ENCODE results near the gene PRR12. TPM values are rescaled to one million over a fixed set of nuclear protein-coding genes. Genes with fewer than 3 reads are reported as not detected.
"Not testable (repeated sequence)": the region's sequence is repeated elsewhere in the genome, so short reads cannot be mapped to it uniquely, and the experiment has no call there.

PRR12 gene
- total RNA-seq, 2 donors from 2014 or later, result 44.6 to 50.7 TPM

DNA sequence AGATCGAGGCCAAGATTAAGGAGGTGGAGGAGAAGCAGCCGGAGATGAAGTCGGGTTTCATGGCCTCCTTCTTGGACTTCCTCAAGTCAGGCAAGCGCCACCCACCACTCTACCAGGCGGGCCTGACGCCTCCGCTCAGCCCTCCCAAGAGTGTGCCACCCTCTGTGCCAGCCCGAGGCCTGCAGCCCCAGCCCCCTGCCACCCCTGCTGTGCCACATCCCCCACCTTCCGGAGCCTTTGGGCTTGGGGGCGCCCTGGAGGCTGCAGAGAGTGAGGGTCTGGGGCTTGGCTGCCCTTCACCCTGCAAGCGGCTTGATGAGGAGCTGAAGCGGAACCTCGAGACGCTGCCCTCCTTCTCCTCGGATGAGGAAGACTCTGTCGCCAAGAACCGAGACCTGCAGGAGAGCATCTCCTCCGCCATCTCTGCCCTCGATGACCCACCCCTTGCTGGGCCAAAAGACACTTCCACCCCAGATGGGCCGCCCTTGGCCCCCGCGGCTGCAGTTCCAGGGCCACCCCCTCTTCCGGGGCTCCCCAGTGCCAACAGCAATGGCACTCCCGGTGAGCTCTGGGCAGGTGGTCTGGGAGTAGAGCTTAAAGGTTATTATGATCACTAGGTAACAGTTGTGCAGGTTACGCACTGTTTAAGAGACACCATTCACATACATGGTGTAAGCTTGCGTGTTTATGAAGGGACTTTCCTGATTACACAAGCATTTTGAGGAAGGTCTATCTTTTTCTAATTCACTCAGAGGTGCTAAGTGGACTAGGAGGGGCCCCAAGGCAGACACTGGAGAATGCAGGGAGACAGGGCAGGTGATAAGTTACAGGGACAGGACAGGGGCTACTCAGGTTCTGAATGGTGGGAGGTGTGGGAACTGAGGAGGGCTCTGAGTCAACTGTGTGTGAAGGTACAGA is 8.7 kb downstream of the PRR12 start:
- ATAC-seq (no peak), DNase-seq (no peak)
- Mint-ChIP-seq H3K4me3 (no peak overlapping the region), H3K36me3 (ENCODE audit: low read depth) (peaks cover 4% of the 10 kb centered on the region), H3K27me3 (no peaks in the 10 kb centered on the region), H3K27ac (no peak overlapping the region), H3K4me1 (peaks cover 8% of the 10 kb centered on the region)
- no peaks in the 10 kb centered on the region for H3K9me3 ChIP-seq (ENCODE audit: control insufficient read depth, low read length, poor library complexity, severe bottlenecking)

GRCh38 chr19:49601482-49602038 is 10.6 kb downstream of the PRR12 start:
- H3K27me3 Mint-ChIP-seq, result no peaks in the 10 kb centered on the region
- peaks cover 7% of the 10 kb centered on the region for H3K4me1 Mint-ChIP-seq
- ATAC-seq, result no peak
- peaks cover 4% of the 10 kb centered on the region for H3K36me3 Mint-ChIP-seq (ENCODE audit: low read depth)
- no peak overlapping the region for H3K4me3 Mint-ChIP-seq
- no peak for DNase-seq
- H3K9me3 ChIP-seq (ENCODE audit: control insufficient read depth, low read length, poor library complexity, severe bottlenecking), result no peaks in the 10 kb centered on the region
- peak overlapping the region; percentile 6 for H3K27ac Mint-ChIP-seq

DNA sequence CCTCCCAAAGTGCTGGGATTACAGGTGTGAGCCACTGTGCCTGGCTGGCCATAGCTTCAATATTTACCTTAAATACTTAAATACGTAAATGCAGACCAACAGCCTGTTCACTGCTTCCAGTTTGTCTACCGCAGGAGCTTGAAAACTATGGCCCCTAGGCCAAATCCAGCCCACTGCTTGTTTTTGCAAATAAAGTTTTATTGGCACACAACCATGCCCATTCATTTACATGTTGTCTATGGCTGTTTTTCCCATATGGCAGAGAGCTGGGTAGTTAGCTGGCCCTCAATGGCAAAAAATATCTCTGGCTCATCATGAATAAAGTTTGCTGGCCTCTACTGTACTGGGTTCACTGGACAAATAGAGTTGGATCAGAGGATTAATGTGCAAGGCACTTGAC is 11.8 kb downstream of the PRR12 start:
- H3K9me3 ChIP-seq (ENCODE audit: control insufficient read depth, low read length, poor library complexity, severe bottlenecking), result no peaks in the 10 kb centered on the region
- no peak overlapping the region for H3K27ac Mint-ChIP-seq
- H3K4me3 Mint-ChIP-seq, result no peak overlapping the region
- no peaks in the 10 kb centered on the region for H3K27me3 Mint-ChIP-seq
- ATAC-seq (no peak), DNase-seq (no peak)
- H3K4me1 Mint-ChIP-seq, result peaks cover 9% of the 10 kb centered on the region
- peaks cover 4% of the 10 kb centered on the region for H3K36me3 Mint-ChIP-seq (ENCODE audit: low read depth)

GRCh38 chr19:49605605-49606004 is 14.6 kb downstream of the PRR12 start:
- Mint-ChIP-seq H3K27me3 (no peaks in the 10 kb centered on the region), H3K27ac (no peak overlapping the region), H3K4me1 (peaks cover 6% of the 10 kb centered on the region), H3K36me3 (ENCODE audit: low read depth) (peaks cover 4% of the 10 kb centered on the region), H3K4me3 (no peak overlapping the region)
- no peak for DNase-seq
- H3K9me3 ChIP-seq (ENCODE audit: control insufficient read depth, low read length, poor library complexity, severe bottlenecking), result no peaks in the 10 kb centered on the region
- no peak for ATAC-seq

DNA sequence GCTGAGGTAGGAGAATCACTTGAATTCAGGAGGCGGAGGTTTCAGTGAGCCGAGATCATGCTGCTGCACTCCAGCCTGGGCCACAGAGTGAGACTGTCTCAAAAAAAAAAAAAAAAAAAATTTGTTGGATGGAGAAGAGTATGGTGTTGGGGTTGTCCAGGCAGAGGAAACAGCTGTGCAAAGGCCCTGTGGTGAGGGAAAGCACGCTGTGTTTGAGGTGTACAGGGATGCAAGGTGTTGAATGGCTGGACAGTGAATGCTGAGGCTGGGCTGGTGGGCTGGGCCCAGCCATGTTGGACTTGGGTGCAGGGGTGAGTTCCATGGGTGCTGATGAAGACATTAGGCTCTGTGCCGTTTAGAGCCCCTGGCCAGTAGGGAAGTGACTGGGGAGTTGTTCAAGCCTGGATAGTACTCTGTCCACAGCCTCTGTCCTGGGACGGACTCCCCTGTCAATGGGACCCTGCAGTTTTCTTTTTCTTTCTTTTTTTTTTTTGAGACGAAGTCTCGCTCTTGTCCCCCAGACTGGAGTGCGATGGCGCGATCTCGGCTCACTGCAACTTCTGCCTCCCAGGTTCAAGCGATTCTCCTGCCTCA is 18.6 kb downstream of the PRR12 start:
- Mint-ChIP-seq H3K4me3 (no peak overlapping the region), H3K36me3 (ENCODE audit: low read depth) (peaks cover 3% of the 10 kb centered on the region), H3K4me1 (peaks cover 9% of the 10 kb centered on the region), H3K27ac (no peak overlapping the region), H3K27me3 (no peaks in the 10 kb centered on the region)
- ATAC-seq (no peak), DNase-seq (no peak)
- H3K9me3 ChIP-seq (ENCODE audit: control insufficient read depth, low read length, poor library complexity, severe bottlenecking), result no peaks in the 10 kb centered on the region

GRCh38 chr19:49613374-49613773 is 22.4 kb downstream of the PRR12 start:
- ATAC-seq (no peak), DNase-seq (no peak)
- H3K4me3 Mint-ChIP-seq, result no peak overlapping the region
- peak overlapping the region; percentile 87 for H3K27ac Mint-ChIP-seq
- H3K9me3 ChIP-seq (ENCODE audit: control insufficient read depth, low read length, poor library complexity, severe bottlenecking), result no peaks in the 10 kb centered on the region
- H3K27me3 Mint-ChIP-seq, result no peaks in the 10 kb centered on the region
- H3K36me3 Mint-ChIP-seq (ENCODE audit: low read depth), result peaks cover 10% of the 10 kb centered on the region
- peaks cover 13% of the 10 kb centered on the region for H3K4me1 Mint-ChIP-seq

- ATAC-seq, result peak; percentile 40
- Mint-ChIP-seq H3K4me3 (no peak overlapping the region), H3K27me3 (no peaks in the 10 kb centered on the region), H3K27ac (peak overlapping the region; percentile 87), H3K4me1 (peaks cover 15% of the 10 kb centered on the region), H3K36me3 (ENCODE audit: low read depth) (peaks cover 13% of the 10 kb centered on the region)
- H3K9me3 ChIP-seq (ENCODE audit: control insufficient read depth, low read length, poor library complexity, severe bottlenecking), result no peaks in the 10 kb centered on the region
- no peak for DNase-seq
These were observed 23.3 kb downstream of the PRR12 start for GRCh38 chr19:49614096-49614833.

- ATAC-seq, result no peak
- Mint-ChIP-seq H3K4me3 (no peak overlapping the region), H3K4me1 (peaks cover 15% of the 10 kb centered on the region), H3K27ac (no peak overlapping the region), H3K36me3 (ENCODE audit: low read depth) (peaks cover 13% of the 10 kb centered on the region), H3K27me3 (no peaks in the 10 kb centered on the region)
- DNase-seq, result no peak
- no peaks in the 10 kb centered on the region for H3K9me3 ChIP-seq (ENCODE audit: control insufficient read depth, low read length, poor library complexity, severe bottlenecking)
These were observed 24.9 kb downstream of the PRR12 start for GRCh38 chr19:49615861-49616260.

DNA sequence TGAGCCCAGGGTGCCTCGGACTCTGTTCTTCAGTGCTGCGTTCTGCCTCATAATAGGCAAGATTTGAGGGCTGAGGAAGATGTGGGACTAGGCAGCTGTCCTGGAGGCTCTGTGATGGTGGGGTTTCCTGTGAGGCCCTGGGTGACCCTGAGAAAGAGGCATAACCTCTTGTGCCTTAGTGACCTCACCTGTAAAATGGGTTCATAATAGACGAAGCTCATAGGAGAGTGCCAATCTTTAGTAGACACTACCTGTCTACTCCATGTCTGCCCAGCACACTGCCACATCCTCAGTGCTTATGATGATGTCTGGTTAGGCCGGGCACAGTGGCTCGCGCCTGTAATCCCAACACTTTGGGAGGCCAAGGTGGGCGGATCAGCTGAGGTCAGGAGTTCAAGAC is 25.6 kb downstream of the PRR12 start:
- ATAC-seq (no peak), DNase-seq (no peak)
- H3K27ac Mint-ChIP-seq, result no peak overlapping the region
- no peaks in the 10 kb centered on the region for H3K9me3 ChIP-seq (ENCODE audit: control insufficient read depth, low read length, poor library complexity, severe bottlenecking)
- H3K27me3 Mint-ChIP-seq, result no peaks in the 10 kb centered on the region
- no peak overlapping the region for H3K4me3 Mint-ChIP-seq
- peaks cover 13% of the 10 kb centered on the region for H3K36me3 Mint-ChIP-seq (ENCODE audit: low read depth)
- H3K4me1 Mint-ChIP-seq, result peaks cover 17% of the 10 kb centered on the region

- H3K36me3 Mint-ChIP-seq (ENCODE audit: low read depth), result peaks cover 13% of the 10 kb centered on the region
- no peak for ATAC-seq
These were observed 26.0 kb downstream of the PRR12 start for GRCh38 chr19:49616945-49617344.

DNA sequence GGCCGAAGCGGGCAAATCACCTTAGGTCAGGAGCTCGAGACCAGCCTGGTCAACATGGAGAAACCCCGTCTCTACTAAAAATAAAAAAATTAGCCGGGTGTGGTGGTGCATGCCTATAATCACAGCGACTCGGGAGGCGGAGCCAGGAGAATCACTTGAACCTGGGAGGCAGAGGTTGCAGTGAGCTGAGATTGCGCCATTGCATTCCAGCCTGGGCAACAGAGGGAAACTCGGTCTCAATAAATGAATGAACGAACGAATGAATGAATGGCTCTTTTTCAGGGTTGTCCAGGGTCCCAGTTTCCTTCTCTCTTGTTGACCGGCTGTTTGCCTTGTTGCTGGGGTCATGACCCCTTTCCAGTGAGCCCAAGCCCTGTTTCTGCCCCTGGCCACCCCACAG is 26.9 kb downstream of the PRR12 start:
- H3K27ac Mint-ChIP-seq; H3K27me3 Mint-ChIP-seq; DNase-seq; ATAC-seq; H3K9me3 ChIP-seq (ENCODE audit: control insufficient read depth, low read length, poor library complexity, severe bottlenecking); H3K4me3 Mint-ChIP-seq: not testable (repeated sequence)
- Mint-ChIP-seq H3K4me1 (peaks cover 15% of the 10 kb centered on the region), H3K36me3 (ENCODE audit: low read depth) (peaks cover 13% of the 10 kb centered on the region)

More at GRCh38 chr19:49616945-49617344, 26.0 kb downstream of the PRR12 start:
- H3K27me3 Mint-ChIP-seq, result no peaks in the 10 kb centered on the region
- no peak overlapping the region for H3K4me3 Mint-ChIP-seq
- no peaks in the 10 kb centered on the region for H3K9me3 ChIP-seq (ENCODE audit: control insufficient read depth, low read length, poor library complexity, severe bottlenecking)
- H3K4me1 Mint-ChIP-seq, result peaks cover 18% of the 10 kb centered on the region
- DNase-seq, result no peak
- H3K27ac Mint-ChIP-seq, result no peak overlapping the region

DNA sequence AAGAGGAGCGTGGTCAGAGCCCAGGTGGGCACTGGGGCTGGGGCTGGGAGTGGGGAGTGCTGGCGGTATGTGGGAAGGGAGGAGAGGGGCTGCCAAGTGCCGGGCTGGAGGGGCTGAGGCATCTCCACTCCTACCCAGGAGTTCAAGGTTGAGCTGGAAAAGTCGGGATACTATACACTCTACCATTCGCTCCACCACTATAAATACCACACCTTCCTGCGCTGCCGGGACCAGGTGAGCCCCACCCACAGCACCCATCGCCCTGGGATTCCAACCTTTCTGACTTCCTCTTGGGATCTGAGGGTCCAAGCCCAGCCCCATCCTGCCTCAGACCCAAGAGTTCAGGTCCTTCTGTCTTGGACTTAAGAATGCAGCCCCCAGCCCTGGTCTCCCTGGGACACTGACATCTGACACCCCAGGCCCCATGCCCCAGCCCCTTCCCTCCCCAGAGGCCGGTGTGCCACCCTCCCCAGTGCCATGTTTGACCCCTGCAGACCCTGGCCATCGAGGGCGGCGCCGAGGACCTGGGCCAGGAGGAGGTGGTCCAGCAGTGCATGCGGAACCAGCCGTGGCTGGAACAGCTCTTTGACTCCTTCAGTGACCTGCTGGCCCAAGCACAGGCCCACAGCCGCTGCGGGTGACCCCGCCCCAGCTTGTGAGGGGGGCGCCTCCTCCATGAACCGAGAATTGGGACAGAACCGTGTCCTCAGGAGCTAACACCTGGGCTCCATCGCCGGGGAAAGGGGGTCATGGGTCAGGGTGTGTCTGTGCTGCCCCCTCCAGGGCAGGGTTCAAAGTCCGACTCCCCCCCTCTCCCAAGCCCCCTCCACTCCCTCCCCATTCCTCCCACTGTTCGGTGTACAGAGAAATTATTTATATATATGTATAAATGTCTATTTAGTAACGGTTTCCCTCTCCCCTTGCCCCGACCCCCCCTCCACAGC is 34.3 kb downstream of the PRR12 start:
- DNase-seq, result no peak
- Mint-ChIP-seq H3K36me3 (ENCODE audit: low read depth) (peaks cover 3% of the 10 kb centered on the region), H3K27me3 (no peaks in the 10 kb centered on the region), H3K27ac (no peak overlapping the region), H3K4me3 (no peak overlapping the region), H3K4me1 (peaks cover 9% of the 10 kb centered on the region)
- ATAC-seq, result no peak
- no peaks in the 10 kb centered on the region for H3K9me3 ChIP-seq (ENCODE audit: control insufficient read depth, low read length, poor library complexity, severe bottlenecking)

All from T-helper 17 cell (primary cell).